DND-41 (cell line): ENCODE results near the gene DUOXA2.

Experiments used
- ATAC-seq: fragments of 200-7000 bp; cut with Tn5 transposase; 3 replicates; pipeline ENCODE4 v1.9.1; 2021; ENCODE audit warnings: low read depth; ENCODE audit not compliant: insufficient read depth
- DNase-seq: peaks from one replicate; pipeline ENCODE4 v3.0.0-alpha.2; 2020
- H2AFZ ChIP-seq: 2 replicates; pipeline ENCODE4 v1.6.0; 2012; ENCODE audit warnings: low read depth, low read length
- H3K27ac ChIP-seq: 2 replicates; pipeline ENCODE4 v1.5.1; 2012; ENCODE audit warnings: low read length, inconsistent platforms
- H3K27me3 ChIP-seq: fragments of 200-600 bp; sonication (generic); 2 replicates; pipeline ENCODE4 v1.6.0; 2012; ENCODE audit warnings: low read length, mild to moderate bottlenecking, inconsistent platforms; ENCODE audit not compliant: insufficient read depth, poor library complexity
- H3K36me3 ChIP-seq: 2 replicates; pipeline ENCODE4 v1.5.1; 2012; ENCODE audit warnings: low read length, inconsistent platforms; ENCODE audit not compliant: insufficient read depth
- H3K4me1 ChIP-seq: 2 replicates; pipeline ENCODE4 v1.5.1; 2012; ENCODE audit warnings: mild to moderate bottlenecking, low read length; ENCODE audit not compliant: insufficient read depth
- H3K4me2 ChIP-seq: 2 replicates; pipeline ENCODE4 v1.6.0; 2012; ENCODE audit warnings: mild to moderate bottlenecking, moderate library complexity, low read length, inconsistent platforms; ENCODE audit not compliant: insufficient read depth
- H3K4me3 ChIP-seq, 2 experiments: fragments of 200-600 bp in 1 of 2; shearing (Covaris generic) in 1 of 2; 2 replicates each; pipeline ENCODE4 v1.5.1; 2012 to 2016; ENCODE audit warnings: inconsistent platforms in 2 of 2, low read length in 2 of 2, mild to moderate bottlenecking in 2 of 2, low read depth in 1 of 2, moderate library complexity in 1 of 2
- H3K79me2 ChIP-seq: 2 replicates; pipeline ENCODE4 v1.6.0; 2012; ENCODE audit warnings: low read length, inconsistent platforms; ENCODE audit not compliant: insufficient read depth
- H3K9ac ChIP-seq: 2 replicates; pipeline ENCODE4 v1.6.0; 2012; ENCODE audit warnings: low read depth, mild to moderate bottlenecking, inconsistent platforms, low read length, moderate library complexity
- H3K9me3 ChIP-seq: 2 replicates; pipeline ENCODE4 v1.5.1; 2012; ENCODE audit warnings: low read length, moderate library complexity, mild to moderate bottlenecking, inconsistent platforms; ENCODE audit not compliant: insufficient read depth, severe bottlenecking
- H4K20me1 ChIP-seq: 2 replicates; pipeline ENCODE4 v1.6.0; 2012; ENCODE audit warnings: low read length; ENCODE audit not compliant: insufficient read depth
- EZH2 ChIP-seq: IDR thresholded peaks from 3 replicates; pipeline ENCODE4 v1.6.1; 2012; ENCODE audit warnings: borderline replicate concordance, low read depth, mild to moderate bottlenecking, moderate library complexity, low read length, inconsistent platforms; ENCODE audit not compliant: severe bottlenecking
- TF ChIP-seq, protein P1 (sequence below): IDR thresholded peaks from 2 replicates; pipeline ENCODE4 v1.5.1; 2012; ENCODE audit warnings: borderline replicate concordance, low read length, moderate library complexity, mild to moderate bottlenecking; ENCODE audit not compliant: poor library complexity, severe bottlenecking; ENCODE audit errors: extremely low read depth

DUOXA2 gene

DNA sequence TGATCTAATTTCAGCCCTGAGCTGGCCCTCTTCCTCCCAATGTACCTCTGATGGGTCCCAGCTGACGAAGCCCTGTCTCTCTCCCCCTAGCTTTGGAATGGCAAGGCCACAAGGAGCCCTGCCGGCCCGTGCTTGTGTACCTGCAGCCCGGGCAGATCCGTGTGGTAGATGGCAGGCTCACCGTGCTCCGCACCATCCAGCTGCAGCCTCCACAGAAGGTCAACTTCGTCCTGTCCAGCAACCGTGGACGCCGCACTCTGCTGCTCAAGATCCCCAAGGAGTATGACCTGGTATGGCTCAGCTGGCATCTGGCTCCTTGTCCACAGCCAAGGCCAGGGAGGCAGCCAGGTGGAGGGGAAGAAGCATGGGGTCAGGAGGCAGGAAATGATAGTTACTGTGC, 29.8 kb downstream of the DUOXA2 start:
- no peaks in the 10 kb centered on the region for H4K20me1 ChIP-seq
- H3K4me2 ChIP-seq = no peak overlapping the region
- no peak overlapping the region for H2AFZ ChIP-seq
- H3K9ac ChIP-seq = no peak overlapping the region
- no peaks in the 10 kb centered on the region for H3K79me2 ChIP-seq
- no peak overlapping the region for H3K4me3 ChIP-seq
- no peaks in the 10 kb centered on the region for H3K9me3 ChIP-seq
- no peak overlapping the region for H3K27ac ChIP-seq
- no peak for TF ChIP-seq EZH2
- TF ChIP-seq, protein P1, sequence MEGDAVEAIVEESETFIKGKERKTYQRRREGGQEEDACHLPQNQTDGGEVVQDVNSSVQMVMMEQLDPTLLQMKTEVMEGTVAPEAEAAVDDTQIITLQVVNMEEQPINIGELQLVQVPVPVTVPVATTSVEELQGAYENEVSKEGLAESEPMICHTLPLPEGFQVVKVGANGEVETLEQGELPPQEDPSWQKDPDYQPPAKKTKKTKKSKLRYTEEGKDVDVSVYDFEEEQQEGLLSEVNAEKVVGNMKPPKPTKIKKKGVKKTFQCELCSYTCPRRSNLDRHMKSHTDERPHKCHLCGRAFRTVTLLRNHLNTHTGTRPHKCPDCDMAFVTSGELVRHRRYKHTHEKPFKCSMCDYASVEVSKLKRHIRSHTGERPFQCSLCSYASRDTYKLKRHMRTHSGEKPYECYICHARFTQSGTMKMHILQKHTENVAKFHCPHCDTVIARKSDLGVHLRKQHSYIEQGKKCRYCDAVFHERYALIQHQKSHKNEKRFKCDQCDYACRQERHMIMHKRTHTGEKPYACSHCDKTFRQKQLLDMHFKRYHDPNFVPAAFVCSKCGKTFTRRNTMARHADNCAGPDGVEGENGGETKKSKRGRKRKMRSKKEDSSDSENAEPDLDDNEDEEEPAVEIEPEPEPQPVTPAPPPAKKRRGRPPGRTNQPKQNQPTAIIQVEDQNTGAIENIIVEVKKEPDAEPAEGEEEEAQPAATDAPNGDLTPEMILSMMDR = no peak
- no peaks in the 10 kb centered on the region for H3K36me3 ChIP-seq
- no peak for DNase-seq
- ATAC-seq = no peak
- H3K27me3 ChIP-seq = no peaks in the 10 kb centered on the region
- no peaks in the 10 kb centered on the region for H3K4me1 ChIP-seq

- H2AFZ ChIP-seq = no peak overlapping the region
- ATAC-seq = no peak
- no peaks in the 10 kb centered on the region for H3K4me1 ChIP-seq
- no peak for DNase-seq
- H3K27ac ChIP-seq = no peak overlapping the region
- H3K9ac ChIP-seq = no peak overlapping the region
- H3K9me3 ChIP-seq = no peaks in the 10 kb centered on the region
- no peaks in the 10 kb centered on the region for H3K36me3 ChIP-seq
- H3K27me3 ChIP-seq = no peaks in the 10 kb centered on the region
- no peaks in the 10 kb centered on the region for H4K20me1 ChIP-seq
- TF ChIP-seq EZH2 = no peak
- TF ChIP-seq, protein P1 = no peak
- no peaks in the 10 kb centered on the region for H3K79me2 ChIP-seq
- no peak overlapping the region for H3K4me2 ChIP-seq
- H3K4me3 ChIP-seq = no peak overlapping the region
Observed at GRCh38 chr15:45144775-45145174, 30.6 kb downstream of the DUOXA2 start.

DNA sequence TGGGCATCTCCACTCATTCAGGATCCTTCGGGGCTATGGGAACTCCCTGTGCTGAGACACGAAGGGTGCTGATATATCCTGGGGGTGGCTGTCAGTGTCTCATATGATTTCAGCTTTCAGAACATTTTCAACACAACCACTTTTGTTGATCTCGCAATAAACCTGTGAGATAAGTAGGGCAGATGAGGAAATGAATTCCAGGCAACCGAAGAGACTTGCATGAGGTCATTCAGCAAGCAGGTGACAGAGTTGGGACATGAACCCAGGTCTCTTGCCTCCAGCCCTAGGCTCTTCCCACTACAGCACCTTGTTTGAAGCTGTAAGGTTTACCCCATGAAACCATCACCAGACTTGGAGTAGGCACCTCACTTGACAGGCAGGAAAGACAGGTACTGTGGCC, 32.3 kb downstream of the DUOXA2 start:
- Histone ChIP-seq H3K27me3 (no peaks in the 10 kb centered on the region), H3K4me1 (no peaks in the 10 kb centered on the region), H2AFZ (no peak overlapping the region), H3K36me3 (no peaks in the 10 kb centered on the region), H3K4me2 (no peak overlapping the region), H4K20me1 (no peaks in the 10 kb centered on the region), H3K9me3 (no peaks in the 10 kb centered on the region), H3K4me3 (no peak overlapping the region), H3K27ac (no peak overlapping the region), H3K79me2 (no peaks in the 10 kb centered on the region), H3K9ac (no peak overlapping the region)
- no peak for ATAC-seq
- no peak for TF ChIP-seq EZH2
- TF ChIP-seq, protein P1 = no peak
- no peak for DNase-seq

DNA sequence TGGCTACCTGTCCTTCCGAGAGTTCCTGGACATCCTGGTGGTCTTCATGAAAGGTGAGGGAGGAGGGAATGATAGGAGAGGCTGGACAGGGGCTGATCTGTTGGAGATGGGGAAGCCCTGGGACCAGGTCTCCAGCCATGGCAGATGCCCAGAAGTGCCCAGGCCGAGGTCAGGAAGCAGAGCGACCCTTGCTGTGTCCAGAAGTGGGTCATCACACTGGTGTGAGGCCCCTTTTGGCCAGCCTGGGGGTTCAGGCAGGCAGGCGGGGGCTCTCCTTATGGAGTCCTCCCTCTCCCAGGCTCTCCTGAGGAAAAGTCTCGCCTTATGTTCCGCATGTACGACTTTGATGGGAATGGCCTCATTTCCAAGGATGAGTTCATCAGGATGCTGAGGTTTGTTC, 33.5 kb downstream of the DUOXA2 start:
- Histone ChIP-seq H3K4me1 (no peaks in the 10 kb centered on the region), H3K9me3 (no peaks in the 10 kb centered on the region), H3K79me2 (no peaks in the 10 kb centered on the region), H3K27ac (no peak overlapping the region), H3K36me3 (no peaks in the 10 kb centered on the region), H2AFZ (no peak overlapping the region), H3K4me3 (no peak overlapping the region), H3K4me2 (no peak overlapping the region), H4K20me1 (no peaks in the 10 kb centered on the region), H3K27me3 (no peaks in the 10 kb centered on the region), H3K9ac (no peak overlapping the region)
- no peak for ATAC-seq
- no peak for DNase-seq
- no peak for TF ChIP-seq EZH2
- TF ChIP-seq, protein P1 = no peak
